HG02798 (cell line): Measurements from ENCODE around the gene COMP.
"Not testable (repeated sequence)": the region's sequence is repeated elsewhere in the genome, so short reads cannot be mapped to it uniquely, and the experiment has no call there.

ENCODE experiments used
- ATAC-seq: cut with Tn5 transposase; IDR thresholded peaks from one replicate; pipeline ENCODE4 v1.9.1; 2021; ENCODE audit warnings: mild to moderate bottlenecking; ENCODE audit not compliant: unreplicated experiment, poor library complexity

COMP gene

GRCh38 chr19:18790566-18791314, at the start of gene COMP:
TSS of gene COMP (minus strand) at chr19:18791305. CDS start at chr19:18791269, 36 bp downstream.
- no peak for ATAC-seq

DNA sequence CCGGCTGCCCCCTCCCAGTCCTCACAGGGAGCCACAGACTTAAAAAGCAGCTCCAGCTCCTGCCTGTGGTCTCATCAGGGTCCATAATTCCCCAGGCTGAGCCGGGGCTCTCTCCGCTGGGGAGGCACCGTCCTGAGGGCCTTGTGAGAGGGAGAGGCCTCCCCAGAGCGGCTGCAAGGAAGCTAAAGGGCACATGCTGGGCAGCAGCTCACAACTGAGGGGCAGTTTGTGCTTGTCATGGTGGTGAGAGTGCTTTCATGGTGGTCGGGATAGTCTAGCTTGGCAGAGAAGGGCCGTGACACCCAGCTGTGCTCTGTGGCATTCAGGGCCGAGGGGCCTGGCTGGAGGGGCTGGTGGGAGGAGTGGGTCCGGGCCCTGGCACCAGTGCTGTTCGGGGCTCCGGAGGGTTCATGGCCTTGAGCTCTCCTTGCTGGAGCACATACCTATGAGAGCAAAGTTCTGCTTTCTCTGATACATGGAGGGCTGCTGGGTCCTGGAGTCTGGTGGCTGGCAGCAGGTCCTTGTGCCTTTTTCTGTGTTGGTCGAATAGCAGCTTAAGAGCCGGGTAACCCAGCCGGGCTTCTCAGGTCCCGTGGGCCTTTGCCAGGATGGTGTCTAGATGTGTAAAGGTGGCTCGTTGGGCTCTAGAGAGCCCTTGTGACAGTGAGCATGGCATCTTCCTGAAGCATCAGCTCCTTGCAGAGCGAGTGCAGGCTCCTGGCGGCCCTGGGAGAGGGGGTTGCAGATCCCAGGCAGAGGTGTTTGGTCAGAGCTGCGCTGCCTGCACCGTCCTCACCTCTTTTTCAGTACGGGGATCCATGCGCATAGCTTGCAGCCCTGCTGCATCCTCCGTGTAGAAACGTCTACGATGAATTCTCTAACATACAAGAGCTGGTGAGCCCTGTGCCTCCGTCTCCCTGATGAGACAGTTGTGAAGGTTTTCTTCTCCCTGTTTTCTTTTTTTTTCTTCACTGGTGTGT, 49.5 kb upstream of the COMP start:
- no peak for ATAC-seq

GRCh38 chr19:18839465-18840287, 48.6 kb upstream of the COMP start:
- ATAC-seq = no peak

GRCh38 chr19:18834644-18834984, 43.5 kb upstream of the COMP start:
- ATAC-seq = no peak

GRCh38 chr19:18833849-18834643, 42.9 kb upstream of the COMP start:
- ATAC-seq = no peak

- no peak for ATAC-seq
Observed at GRCh38 chr19:18833141-18833476, 42.0 kb upstream of the COMP start.

- peak; percentile 26 for ATAC-seq
Observed at GRCh38 chr19:18832306-18833140, 41.4 kb upstream of the COMP start.

DNA sequence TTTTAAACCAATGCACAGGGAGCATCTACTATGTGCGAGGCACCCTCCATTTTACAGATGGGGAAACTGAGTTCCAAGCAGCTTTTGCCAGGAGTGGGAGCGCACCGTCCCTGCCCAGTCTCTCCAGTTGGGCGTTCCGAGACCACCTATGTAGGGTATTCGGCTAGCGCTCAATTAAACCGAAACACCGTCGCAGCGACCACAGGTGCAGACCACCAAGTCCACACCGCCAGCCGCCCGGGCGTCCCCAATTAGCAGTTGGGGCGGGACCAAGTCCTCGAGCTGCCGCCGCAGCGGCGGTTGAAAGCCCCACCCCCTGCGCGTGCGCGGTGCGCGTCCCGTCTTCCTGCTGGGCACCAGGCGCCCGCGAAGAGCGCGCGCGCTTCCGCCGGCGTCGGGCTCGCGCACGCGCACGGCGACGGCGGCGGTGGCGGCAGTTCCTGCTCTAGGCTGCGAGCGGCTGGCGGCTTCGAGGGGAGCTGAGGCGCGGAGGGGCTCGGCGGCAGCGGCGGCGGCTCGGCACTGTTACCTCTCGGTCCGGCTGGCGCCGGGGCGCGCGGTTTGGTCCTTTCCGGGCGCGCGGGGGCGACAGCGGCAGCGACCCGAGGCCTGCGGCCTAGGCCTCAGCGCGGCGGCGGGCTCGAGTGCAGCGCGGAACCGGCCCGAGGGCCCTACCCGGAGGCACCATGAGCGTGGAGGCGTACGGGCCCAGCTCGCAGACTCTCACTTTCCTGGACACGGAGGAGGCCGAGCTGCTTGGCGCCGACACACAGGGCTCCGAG, 40.6 kb upstream of the COMP start, which contains the start of gene UPF1:
Gene UPF1, plus strand, starts transcription at position 436 of the 782 bp plus-strand sequence. Its CDS starts 251 bp downstream, at position 687.
- ATAC-seq = peak; percentile 82

GRCh38 chr19:18830488-18830887, 39.4 kb upstream of the COMP start:
- no peak for ATAC-seq

DNA sequence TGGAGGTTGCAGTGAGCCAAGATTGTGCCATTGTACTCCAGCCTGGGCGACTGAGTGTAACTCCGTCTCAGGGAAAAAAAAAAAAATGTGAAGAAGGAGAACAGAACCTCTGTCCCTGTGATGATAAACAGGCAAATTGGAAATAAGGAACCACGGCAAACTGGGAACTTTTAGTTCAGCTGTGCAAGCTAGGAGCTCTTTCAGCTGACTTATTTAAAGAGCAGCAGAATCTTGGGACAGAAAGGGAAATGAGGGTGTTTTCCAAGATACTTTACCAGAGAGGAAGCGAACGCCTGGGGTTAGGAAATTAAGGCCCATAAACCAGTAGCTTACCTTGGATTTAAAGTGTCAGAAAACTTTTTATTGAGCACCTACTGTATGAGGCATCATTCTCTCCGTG, 37.7 kb upstream of the COMP start:
- ATAC-seq = no peak

DNA sequence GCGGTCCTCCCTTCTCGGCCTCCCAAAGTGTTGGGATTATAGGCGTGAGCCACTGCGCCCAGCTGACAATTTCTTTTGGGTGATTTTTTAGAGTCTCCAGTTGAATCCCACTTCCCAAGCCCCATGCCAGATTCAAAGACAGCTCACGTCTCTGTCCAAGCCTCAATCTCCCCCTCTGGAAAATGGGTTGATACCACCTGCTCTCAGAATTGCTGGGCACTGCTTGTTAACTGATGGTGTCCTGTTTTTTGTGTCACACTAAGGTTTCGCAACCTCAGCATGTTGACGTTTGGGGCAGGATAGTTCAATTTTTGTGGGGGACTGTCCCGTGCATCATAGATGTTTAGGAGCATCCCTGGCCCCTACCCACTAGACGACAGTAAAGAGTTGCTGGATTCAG, 26.5 kb upstream of the COMP start:
- ATAC-seq = no peak

GRCh38 chr19:18816645-18817044, 25.5 kb upstream of the COMP start:
- ATAC-seq = not testable (repeated sequence)

- no peak for ATAC-seq
Observed at GRCh38 chr19:18815673-18816072, 24.6 kb upstream of the COMP start.

DNA sequence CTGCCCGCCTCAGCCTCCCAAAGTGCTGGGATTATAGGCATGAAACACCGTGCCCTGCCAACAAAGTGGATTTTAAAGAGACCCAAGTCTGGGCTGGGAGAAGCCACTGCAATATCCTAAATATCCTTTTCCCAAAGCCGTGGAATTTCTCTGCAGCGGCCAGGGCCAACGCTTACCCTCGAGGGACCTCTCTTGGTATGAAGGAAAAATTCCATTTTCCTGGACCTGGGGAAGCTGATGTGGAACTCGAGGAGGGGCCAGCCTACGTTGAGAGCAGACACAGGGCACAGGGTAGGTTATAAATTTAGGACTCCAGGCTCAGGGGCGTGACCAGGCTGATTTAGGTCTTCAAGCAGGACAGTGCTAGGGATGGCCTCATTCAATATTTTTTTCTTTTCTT, 23.0 kb upstream of the COMP start:
- no peak for ATAC-seq

DNA sequence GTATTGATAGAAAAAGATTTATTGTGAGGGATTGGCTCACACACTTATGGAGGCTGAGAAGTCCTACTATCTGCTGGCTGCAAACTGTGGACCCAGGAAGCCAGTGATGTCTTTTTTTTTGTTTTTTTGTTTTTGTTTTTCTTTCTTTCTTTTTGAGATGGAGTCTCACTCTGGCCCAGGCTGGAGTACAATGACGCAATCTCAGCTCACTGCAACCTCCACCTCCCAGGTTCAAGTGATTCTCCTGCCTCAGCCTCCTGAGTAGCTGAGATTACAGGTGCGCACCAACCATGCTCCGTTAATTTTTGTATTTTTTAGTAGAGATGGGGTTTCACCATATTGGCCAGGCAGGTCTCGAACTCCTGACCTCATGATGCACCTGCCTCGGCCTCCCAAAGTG, 20.5 kb upstream of the COMP start:
- ATAC-seq = not testable (repeated sequence)

- ATAC-seq = no peak
Observed at GRCh38 chr19:18809149-18809868, 18.2 kb upstream of the COMP start.

DNA sequence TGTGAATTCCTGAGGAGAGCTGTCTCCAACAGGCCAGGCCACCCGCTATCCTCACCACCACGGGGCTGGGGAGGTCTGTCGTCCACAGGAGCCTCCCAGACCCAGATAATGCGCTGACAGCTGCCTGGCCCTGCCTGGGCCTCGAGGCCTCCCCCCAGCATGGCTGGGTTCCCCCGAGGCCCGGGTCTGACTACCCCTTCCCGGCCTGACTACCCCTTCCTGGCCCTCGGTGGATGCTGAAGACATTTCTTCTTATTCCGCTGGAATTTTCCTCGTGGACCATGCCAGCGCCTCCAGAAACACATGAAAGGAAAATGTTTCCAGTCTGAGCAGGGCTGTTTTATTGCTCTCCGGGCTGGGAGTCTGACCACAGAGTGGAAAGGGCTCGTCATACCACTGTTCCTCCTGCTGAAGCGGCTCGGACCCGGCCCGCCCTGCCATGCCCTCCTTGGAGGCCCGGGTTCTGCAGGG, 16.8 kb upstream of the COMP start:
- no peak for ATAC-seq
